Measurements from ENCODE around the gene TTC9. TPM values are rescaled to one million over a fixed set of nuclear protein-coding genes. Genes with fewer than 3 reads are reported as not detected.

The TTC9 gene
- total and polyA plus RNA-seq, 5 donors from 2014 or later: 4.7 to 7.8 (median 5.6) TPM

DNA sequence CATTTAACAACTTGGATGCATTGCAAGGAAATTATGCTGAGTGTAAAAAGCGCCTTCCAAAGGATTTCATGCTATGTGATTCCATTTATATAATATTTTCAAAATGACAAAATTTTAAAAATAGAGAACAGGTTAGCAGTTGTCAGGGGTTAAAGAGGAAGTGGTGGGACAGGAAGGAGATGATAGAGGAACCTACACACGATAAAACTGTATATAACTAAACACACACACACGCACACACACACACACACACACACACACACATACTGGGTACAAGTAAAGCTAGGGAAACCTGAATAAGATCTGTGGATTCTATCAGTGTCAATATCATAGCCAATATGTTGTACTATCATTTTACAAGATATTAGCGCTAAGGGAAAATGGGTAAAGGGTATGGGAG lies 17.2 kb downstream of the TTC9 start:
- Mint-ChIP-seq H3K4me3 (peak overlapping the region; percentile 37 to 65 (median 54)), H3K4me1 (peaks cover 44 to 93% (median 73%) of the 10 kb centered on the region in 4 donors), H3K27ac (peak overlapping the region; percentile 91 to 97 (median 96)), H3K36me3 (peaks cover 13% of the 10 kb centered on the region), H3K9me3 (no peaks in the 10 kb centered on the region), H3K27me3 (no peaks in the 10 kb centered on the region)
- ATAC-seq (ENCODE audit: low read depth in 2 of 2) (peak in 1 of 2 donors; percentile 32), DNase-seq (peak in 2 of 3 donors; percentile 40 to 74)
- Histone ChIP-seq H3K9me3 (ENCODE audit: control insufficient read depth in 2 of 2, low read length in 2 of 2) (no peaks in the 10 kb centered on the region), H3K36me3 (ENCODE audit: control insufficient read depth, insufficient read depth, low read length) (no peaks in the 10 kb centered on the region), H3K4me3 (ENCODE audit: low read depth, low read length) (peak overlapping the region; percentile 63), H3K27ac (ENCODE audit: insufficient read depth, low read length, poor library complexity, severe bottlenecking) (peak overlapping the region; percentile 61), H3K4me1 (ENCODE audit: control insufficient read depth, insufficient read depth, low read length, poor library complexity, severe bottlenecking) (peaks cover 84% of the 10 kb centered on the region), H3K27me3 (ENCODE audit: control insufficient read depth, insufficient read depth, low read length) (no peaks in the 10 kb centered on the region)

DNA sequence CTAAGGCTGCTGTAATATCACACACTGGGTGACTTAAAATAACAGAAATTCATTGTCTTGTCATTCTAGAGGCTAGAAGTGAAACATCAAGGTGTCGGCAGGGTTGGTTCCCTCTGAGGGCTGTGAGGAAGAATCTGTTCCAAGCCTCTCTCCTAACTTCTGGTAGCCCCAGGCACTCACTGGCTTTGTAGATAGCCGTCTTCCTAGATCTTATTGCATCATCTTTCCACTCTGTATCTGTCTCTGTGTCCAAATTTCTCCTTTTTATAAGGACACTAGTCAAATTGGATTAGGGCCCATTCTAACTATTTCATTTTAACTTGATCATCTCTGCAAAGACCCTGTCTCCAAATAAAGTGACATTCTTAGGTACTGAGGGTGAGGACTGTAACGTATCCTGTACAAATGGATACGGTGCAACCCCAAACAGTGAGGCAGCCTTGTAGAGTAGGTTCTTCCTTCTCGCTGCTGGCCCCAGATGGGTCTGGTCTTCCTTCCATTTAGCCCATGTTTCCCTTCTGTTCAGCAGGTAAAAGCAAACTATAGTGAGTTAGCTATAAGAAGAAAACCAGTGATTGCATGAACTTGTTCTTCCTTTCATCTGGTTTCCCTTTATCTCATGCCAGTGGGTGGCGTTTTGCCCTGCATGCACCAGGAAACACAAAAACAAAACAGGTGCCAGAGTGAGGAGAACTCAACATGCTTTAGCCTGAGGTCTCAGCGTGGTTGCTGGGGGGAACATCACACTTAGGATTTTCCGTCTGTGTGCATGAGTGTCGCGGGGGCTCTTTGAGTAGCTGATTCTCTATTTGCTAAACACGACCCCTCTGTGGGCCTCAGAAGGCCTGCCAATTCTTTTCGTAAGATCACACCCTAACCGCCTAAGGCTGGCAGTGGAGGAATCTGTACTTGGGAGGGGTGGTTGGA lies 19.5 kb downstream of the TTC9 start:
- H3K4me3 ChIP-seq (ENCODE audit: low read depth, low read length): peak overlapping the region; percentile 23
- peaks cover 64% of the 10 kb centered on the region for H3K4me1 ChIP-seq (ENCODE audit: control insufficient read depth, insufficient read depth, low read length, poor library complexity, severe bottlenecking)
- Mint-ChIP-seq H3K4me3 (peak overlapping the region; percentile 50 to 69 (median 65)), H3K4me1 (peaks cover 33 to 84% (median 64%) of the 10 kb centered on the region in 4 donors), H3K36me3 (peaks cover 17% of the 10 kb centered on the region), H3K27ac (peak overlapping the region; percentile 84 to 97 (median 96)), H3K9me3 (no peaks in the 10 kb centered on the region), H3K27me3 (no peaks in the 10 kb centered on the region)
- peak; percentile 18 to 77 (median 55) for DNase-seq
- peak; percentile 61 to 68 for ATAC-seq (ENCODE audit: low read depth in 2 of 2)
- H3K27ac ChIP-seq (ENCODE audit: insufficient read depth, low read length, poor library complexity, severe bottlenecking): peak overlapping the region; percentile 56
- H3K36me3 ChIP-seq (ENCODE audit: control insufficient read depth, insufficient read depth, low read length): no peaks in the 10 kb centered on the region
- H3K27me3 ChIP-seq (ENCODE audit: control insufficient read depth, insufficient read depth, low read length): no peaks in the 10 kb centered on the region
- no peaks in the 10 kb centered on the region for H3K9me3 ChIP-seq (ENCODE audit: control insufficient read depth in 2 of 2, low read length in 2 of 2)

DNA sequence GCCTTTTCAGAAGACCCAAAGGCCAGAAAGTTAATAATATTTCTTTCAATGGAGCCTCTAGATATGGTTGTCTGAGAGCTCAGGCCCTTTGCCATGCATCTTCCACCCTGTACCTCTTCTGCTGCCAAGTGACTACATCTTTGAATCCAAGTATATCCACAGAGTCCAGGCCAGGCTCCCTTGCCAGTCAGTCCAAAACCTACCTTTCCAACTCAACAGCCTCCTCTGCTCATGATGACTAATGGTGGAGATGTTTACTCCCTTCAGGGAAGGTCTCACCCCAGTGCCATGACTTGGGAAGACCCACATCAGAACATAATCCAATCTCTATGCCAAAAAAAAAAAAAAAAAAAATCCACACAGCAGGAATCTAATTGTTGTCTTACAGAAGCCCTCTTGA lies 20.4 kb downstream of the TTC9 start:
- peaks cover 34 to 84% (median 61%) of the 10 kb centered on the region in 4 donors for H3K4me1 Mint-ChIP-seq
- H3K27me3 Mint-ChIP-seq: no peaks in the 10 kb centered on the region
- no peak for DNase-seq
- Histone ChIP-seq H3K9me3 (ENCODE audit: control insufficient read depth in 2 of 2, low read length in 2 of 2) (no peaks in the 10 kb centered on the region), H3K36me3 (ENCODE audit: control insufficient read depth, insufficient read depth, low read length) (no peaks in the 10 kb centered on the region), H3K4me3 (ENCODE audit: low read depth, low read length) (no peak overlapping the region), H3K4me1 (ENCODE audit: control insufficient read depth, insufficient read depth, low read length, poor library complexity, severe bottlenecking) (peaks cover 55% of the 10 kb centered on the region), H3K27ac (ENCODE audit: insufficient read depth, low read length, poor library complexity, severe bottlenecking) (no peak overlapping the region), H3K27me3 (ENCODE audit: control insufficient read depth, insufficient read depth, low read length) (no peaks in the 10 kb centered on the region)
- peaks cover 16% of the 10 kb centered on the region for H3K36me3 Mint-ChIP-seq
- no peaks in the 10 kb centered on the region for H3K9me3 Mint-ChIP-seq
- no peak for ATAC-seq (ENCODE audit: low read depth in 2 of 2)
- H3K4me3 Mint-ChIP-seq: peak overlapping the region; percentile 50 to 64 (median 57)
- peak overlapping the region; percentile 84 to 97 (median 87) for H3K27ac Mint-ChIP-seq

DNA sequence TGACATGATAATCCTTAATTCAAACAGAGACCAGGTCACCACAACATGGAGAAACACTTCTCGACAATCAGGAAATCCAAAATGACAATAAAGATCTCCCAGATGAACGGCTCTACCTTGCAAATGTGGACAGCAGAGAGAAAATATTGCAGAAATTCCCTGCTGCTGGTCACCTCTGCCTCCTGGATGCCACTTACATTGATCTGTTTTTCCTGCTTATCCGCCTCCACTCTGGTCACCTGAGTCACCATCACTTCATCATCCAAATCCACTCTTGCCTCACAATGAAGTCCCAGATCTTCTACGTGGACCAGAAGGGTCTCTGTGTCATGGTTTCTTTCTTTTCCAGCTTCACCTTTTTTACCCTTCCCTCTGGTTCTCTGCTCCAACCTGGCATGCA lies 21.1 kb downstream of the TTC9 start:
- H3K4me3 Mint-ChIP-seq: peak overlapping the region in 3 of 4 donors; percentile 32 to 80 (median 41)

DNA sequence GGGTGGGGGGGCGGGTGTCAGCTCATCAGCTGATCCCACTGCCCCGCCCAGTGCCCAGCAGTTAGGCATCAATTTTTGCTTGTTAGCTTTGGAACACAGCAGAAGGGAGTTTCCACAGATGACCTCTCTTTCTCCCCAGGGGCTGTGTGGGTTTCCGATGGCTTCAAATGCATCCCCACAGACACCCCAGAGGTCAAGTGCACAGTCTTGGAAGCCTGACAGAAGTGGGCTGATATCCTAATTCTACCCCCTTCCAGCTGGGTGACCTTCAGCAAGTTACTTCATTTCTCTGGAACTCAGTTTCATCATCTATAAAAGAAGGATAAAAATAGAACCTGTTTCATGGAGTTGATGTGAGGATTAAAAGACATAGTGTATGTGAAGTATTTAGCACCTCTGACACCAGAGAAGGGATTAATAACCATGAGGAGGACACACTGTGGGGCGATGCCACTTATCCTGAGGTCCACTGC lies 22.0 kb downstream of the TTC9 start:
- peaks cover 17% of the 10 kb centered on the region for H3K36me3 Mint-ChIP-seq
- Histone ChIP-seq H3K4me3 (ENCODE audit: low read depth, low read length) (no peak overlapping the region), H3K4me1 (ENCODE audit: control insufficient read depth, insufficient read depth, low read length, poor library complexity, severe bottlenecking) (peaks cover 39% of the 10 kb centered on the region), H3K27ac (ENCODE audit: insufficient read depth, low read length, poor library complexity, severe bottlenecking) (no peak overlapping the region), H3K27me3 (ENCODE audit: control insufficient read depth, insufficient read depth, low read length) (no peaks in the 10 kb centered on the region), H3K36me3 (ENCODE audit: control insufficient read depth, insufficient read depth, low read length) (peaks cover 9% of the 10 kb centered on the region), H3K9me3 (ENCODE audit: control insufficient read depth in 2 of 2, low read length in 2 of 2) (no peaks in the 10 kb centered on the region)
- DNase-seq (no peak), ATAC-seq (ENCODE audit: low read depth in 2 of 2) (no peak)
- H3K27ac Mint-ChIP-seq: no peak overlapping the region
- H3K4me3 Mint-ChIP-seq: no peak overlapping the region
- H3K4me1 Mint-ChIP-seq: peaks cover 31 to 75% (median 47%) of the 10 kb centered on the region in 4 donors
- H3K27me3 Mint-ChIP-seq: no peaks in the 10 kb centered on the region
- no peaks in the 10 kb centered on the region for H3K9me3 Mint-ChIP-seq

More for the DNA sequence above, 21.1 kb downstream of the TTC9 start:
- no peaks in the 10 kb centered on the region for H3K27me3 Mint-ChIP-seq
- Histone ChIP-seq H3K4me3 (ENCODE audit: low read depth, low read length) (no peak overlapping the region), H3K9me3 (ENCODE audit: control insufficient read depth in 2 of 2, low read length in 2 of 2) (no peaks in the 10 kb centered on the region), H3K4me1 (ENCODE audit: control insufficient read depth, insufficient read depth, low read length, poor library complexity, severe bottlenecking) (peaks cover 48% of the 10 kb centered on the region), H3K36me3 (ENCODE audit: control insufficient read depth, insufficient read depth, low read length) (peaks cover 3% of the 10 kb centered on the region), H3K27ac (ENCODE audit: insufficient read depth, low read length, poor library complexity, severe bottlenecking) (no peak overlapping the region), H3K27me3 (ENCODE audit: control insufficient read depth, insufficient read depth, low read length) (no peaks in the 10 kb centered on the region)
- DNase-seq (no peak), ATAC-seq (ENCODE audit: low read depth in 2 of 2) (no peak)
- H3K36me3 Mint-ChIP-seq: peaks cover 12% of the 10 kb centered on the region
- peaks cover 33 to 81% (median 56%) of the 10 kb centered on the region in 4 donors for H3K4me1 Mint-ChIP-seq
- peak overlapping the region in 2 of 3 donors; percentile 34 to 97 for H3K27ac Mint-ChIP-seq
- H3K9me3 Mint-ChIP-seq: no peaks in the 10 kb centered on the region

DNA sequence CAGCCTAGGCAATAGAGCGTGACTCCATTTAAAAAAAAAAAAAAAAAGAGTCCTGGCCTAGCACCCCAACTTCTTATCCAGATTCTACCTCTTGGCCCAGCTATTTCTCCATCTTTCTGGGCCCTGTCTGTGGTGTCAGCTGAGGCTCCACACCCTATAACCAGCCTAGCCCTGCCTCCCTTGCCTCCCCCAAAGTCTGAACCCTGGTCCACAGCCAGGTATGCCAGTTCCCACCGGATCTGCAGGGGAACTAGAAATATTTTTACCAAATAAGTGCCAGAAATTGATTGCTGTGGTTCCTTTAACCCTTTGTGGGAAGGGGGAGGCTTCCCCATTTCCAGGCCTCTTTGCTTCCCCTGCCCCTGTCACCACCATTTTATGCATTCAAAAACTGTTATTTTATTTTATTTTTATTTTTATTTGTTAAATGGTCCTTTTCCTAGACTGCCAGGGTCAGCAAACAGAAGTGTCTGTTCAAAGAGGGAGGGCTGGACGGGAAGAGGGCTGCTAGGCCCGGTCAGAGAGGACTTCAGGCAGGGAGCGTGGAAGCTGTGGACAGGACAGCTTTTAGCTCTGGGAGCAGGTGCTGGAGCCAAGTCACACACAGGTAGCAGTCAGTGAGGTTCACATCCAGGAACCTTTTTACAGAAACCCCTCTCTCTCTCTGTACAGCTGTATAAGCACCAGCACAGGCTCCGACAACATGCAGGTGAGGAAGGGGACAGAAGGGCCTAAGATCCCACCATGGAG lies 23.2 kb downstream of the TTC9 start:
- peaks cover 24 to 64% (median 36%) of the 10 kb centered on the region in 4 donors for H3K4me1 Mint-ChIP-seq
- H3K27me3 Mint-ChIP-seq: no peaks in the 10 kb centered on the region
- Histone ChIP-seq H3K4me1 (ENCODE audit: control insufficient read depth, insufficient read depth, low read length, poor library complexity, severe bottlenecking) (peaks cover 27% of the 10 kb centered on the region), H3K27me3 (ENCODE audit: control insufficient read depth, insufficient read depth, low read length) (no peaks in the 10 kb centered on the region), H3K36me3 (ENCODE audit: control insufficient read depth, insufficient read depth, low read length) (peaks cover 9% of the 10 kb centered on the region), H3K9me3 (ENCODE audit: control insufficient read depth in 2 of 2, low read length in 2 of 2) (no peaks in the 10 kb centered on the region), H3K27ac (ENCODE audit: insufficient read depth, low read length, poor library complexity, severe bottlenecking) (no peak overlapping the region), H3K4me3 (ENCODE audit: low read depth, low read length) (no peak overlapping the region)
- no peak overlapping the region for H3K4me3 Mint-ChIP-seq
- H3K27ac Mint-ChIP-seq: peak overlapping the region; percentile 38 to 90 (median 42)
- peaks cover 17% of the 10 kb centered on the region for H3K36me3 Mint-ChIP-seq
- no peak for ATAC-seq (ENCODE audit: low read depth in 2 of 2)
- DNase-seq: no peak
- no peaks in the 10 kb centered on the region for H3K9me3 Mint-ChIP-seq

DNA sequence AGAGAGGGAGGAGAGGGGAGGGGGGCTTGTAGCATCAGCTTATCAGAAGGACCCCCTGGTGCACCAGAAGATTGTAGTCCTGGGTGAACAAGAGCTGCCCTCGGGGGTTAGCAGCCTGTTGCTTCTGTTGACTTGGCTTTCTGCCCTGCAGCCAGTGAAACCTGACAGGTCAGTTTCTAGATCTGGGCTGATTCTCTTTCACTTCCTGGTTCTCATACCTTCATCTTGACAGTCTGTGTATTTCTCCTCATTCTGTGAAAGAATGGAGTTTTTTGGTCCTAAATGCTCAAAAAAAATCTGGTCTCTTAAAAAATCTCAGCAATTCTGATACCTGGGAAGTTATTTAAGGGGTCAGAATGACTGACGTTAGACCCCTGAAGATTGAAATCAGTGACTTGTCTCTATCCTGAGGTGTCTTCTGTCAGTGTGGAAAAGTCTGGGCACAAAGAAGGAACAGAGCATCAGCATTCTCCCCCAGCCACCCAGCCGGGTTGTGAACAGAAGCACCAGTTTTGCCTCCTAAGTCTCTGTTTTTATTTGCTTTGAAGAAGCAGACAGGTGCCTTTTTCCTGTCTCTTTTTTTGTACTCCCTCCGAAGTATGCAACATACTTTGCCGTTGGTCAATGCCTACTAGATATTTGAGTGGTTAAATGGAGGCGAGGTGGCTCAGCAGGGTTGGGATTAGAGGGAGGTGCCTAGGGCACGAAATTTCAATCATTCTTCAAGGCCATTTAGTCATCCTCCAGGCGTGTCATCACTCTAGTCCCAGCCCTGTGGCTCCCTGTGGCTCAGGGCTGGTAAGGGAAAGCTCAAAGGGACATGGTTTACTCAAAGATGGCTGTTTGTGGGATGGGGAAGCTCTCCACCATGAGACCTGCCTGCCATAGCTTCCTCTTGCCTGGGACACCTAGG lies 24.0 kb downstream of the TTC9 start:
- DNase-seq: peak in 1 of 3 donors; percentile 33

More for the DNA sequence above, 24.0 kb downstream of the TTC9 start:
- Histone ChIP-seq H3K4me3 (ENCODE audit: low read depth, low read length) (no peak overlapping the region), H3K36me3 (ENCODE audit: control insufficient read depth, insufficient read depth, low read length) (peaks cover 13% of the 10 kb centered on the region), H3K4me1 (ENCODE audit: control insufficient read depth, insufficient read depth, low read length, poor library complexity, severe bottlenecking) (peaks cover 20% of the 10 kb centered on the region), H3K9me3 (ENCODE audit: control insufficient read depth in 2 of 2, low read length in 2 of 2) (no peaks in the 10 kb centered on the region), H3K27ac (ENCODE audit: insufficient read depth, low read length, poor library complexity, severe bottlenecking) (no peak overlapping the region), H3K27me3 (ENCODE audit: control insufficient read depth, insufficient read depth, low read length) (no peaks in the 10 kb centered on the region)
- Mint-ChIP-seq H3K27me3 (no peaks in the 10 kb centered on the region), H3K9me3 (no peaks in the 10 kb centered on the region), H3K36me3 (peaks cover 17% of the 10 kb centered on the region), H3K4me3 (peak overlapping the region in 2 of 4 donors; percentile 22 to 52), H3K4me1 (peaks cover 20 to 56% (median 28%) of the 10 kb centered on the region in 4 donors), H3K27ac (peak overlapping the region in 2 of 3 donors; percentile 15 to 80)
- no peak for ATAC-seq (ENCODE audit: low read depth in 2 of 2)

Data from CD4-positive, CD25-positive, alpha-beta regulatory T cell (primary cell).